GM18909 (cell line): Measurements from ENCODE around the gene DNM3.
A peak's percentile ranks its signal among the peaks of the same experiment; 100 is the strongest.
"Not testable (repeated sequence)": the region's sequence is repeated elsewhere in the genome, so short reads cannot be mapped to it uniquely, and the experiment has no call there.

ENCODE experiments used
- ATAC-seq: cut with Tn5 transposase; IDR thresholded peaks from one replicate; pipeline ENCODE4 v1.9.1; 2021; ENCODE audit warnings: mild to moderate bottlenecking; ENCODE audit not compliant: unreplicated experiment, poor library complexity

DNM3 gene

GRCh38 chr1:172425339-172425738 lies 584.0 kb downstream of the DNM3 start:
- ATAC-seq, result no peak

GRCh38 chr1:172427191-172427590 lies 585.9 kb downstream of the DNM3 start:
- no peak for ATAC-seq

GRCh38 chr1:172429331-172430127 lies 588.2 kb downstream of the DNM3 start:
- ATAC-seq, result no peak

- ATAC-seq, result no peak
Measured at GRCh38 chr1:172430128-172430454, 588.8 kb downstream of the DNM3 start.

GRCh38 chr1:172431204-172431603 lies 589.9 kb downstream of the DNM3 start:
- no peak for ATAC-seq

GRCh38 chr1:172431721-172432192 lies 590.5 kb downstream of the DNM3 start:
- ATAC-seq, result no peak

- ATAC-seq, result not testable (repeated sequence)
Measured at GRCh38 chr1:172437183-172437582, 595.9 kb downstream of the DNM3 start.

GRCh38 chr1:172442404-172442803 lies 601.1 kb downstream of the DNM3 start:
- ATAC-seq, result no peak

GRCh38 chr1:172442843-172443565 lies 601.7 kb downstream of the DNM3 start:
- ATAC-seq, result no peak

GRCh38 chr1:172443666-172444453 lies 602.6 kb downstream of the DNM3 start, which contains the start of gene PIGC:
PIGC (minus strand) TSS chr1:172444069; CDS start chr1:172442622, 1,447 bp downstream.
- ATAC-seq, result peak; percentile 100

GRCh38 chr1:172446547-172446946 lies 605.2 kb downstream of the DNM3 start:
- no peak for ATAC-seq

- ATAC-seq, result no peak
Measured at GRCh38 chr1:172447641-172448040, 606.3 kb downstream of the DNM3 start.

GRCh38 chr1:172448995-172449584 lies 607.8 kb downstream of the DNM3 start:
- no peak for ATAC-seq

GRCh38 chr1:172449585-172450523 lies 608.6 kb downstream of the DNM3 start:
- ATAC-seq, result peak; percentile 88

- ATAC-seq, result no peak
Measured at GRCh38 chr1:172450524-172450885, 609.2 kb downstream of the DNM3 start.

GRCh38 chr1:172451002-172451443 lies 609.7 kb downstream of the DNM3 start:
- ATAC-seq, result no peak

GRCh38 chr1:172452536-172453152 lies 611.3 kb downstream of the DNM3 start:
- ATAC-seq, result no peak

GRCh38 chr1:172453153-172453545 lies 611.9 kb downstream of the DNM3 start:
- ATAC-seq, result no peak

- ATAC-seq, result no peak
Measured at GRCh38 chr1:172453607-172454006, 612.3 kb downstream of the DNM3 start.
